AG10803 (cell line): ENCODE measurements around the gene ELOVL2.

Experiments used
- DNase-seq: peaks from one replicate; pipeline ENCODE4 v3.0.0; 2010; ENCODE audit warnings: low read depth
- H3K4me3 ChIP-seq: 2 replicates; pipeline ENCODE4 v1.5.1; 2011; ENCODE audit warnings: mild to moderate bottlenecking, low read length, control low read depth
- CTCF ChIP-seq: conservative IDR thresholded peaks from 2 replicates; pipeline ENCODE4 v1.5.1; 2011; ENCODE audit warnings: mild to moderate bottlenecking, low read length, control low read depth, inconsistent platforms

Gene ELOVL2

GRCh38 chr6:11067348-11067747 is 23.2 kb upstream of the ELOVL2 start:
- TF ChIP-seq CTCF, result no peak
- DNase-seq, result no peak
- H3K4me3 ChIP-seq, result no peak overlapping the region

DNA sequence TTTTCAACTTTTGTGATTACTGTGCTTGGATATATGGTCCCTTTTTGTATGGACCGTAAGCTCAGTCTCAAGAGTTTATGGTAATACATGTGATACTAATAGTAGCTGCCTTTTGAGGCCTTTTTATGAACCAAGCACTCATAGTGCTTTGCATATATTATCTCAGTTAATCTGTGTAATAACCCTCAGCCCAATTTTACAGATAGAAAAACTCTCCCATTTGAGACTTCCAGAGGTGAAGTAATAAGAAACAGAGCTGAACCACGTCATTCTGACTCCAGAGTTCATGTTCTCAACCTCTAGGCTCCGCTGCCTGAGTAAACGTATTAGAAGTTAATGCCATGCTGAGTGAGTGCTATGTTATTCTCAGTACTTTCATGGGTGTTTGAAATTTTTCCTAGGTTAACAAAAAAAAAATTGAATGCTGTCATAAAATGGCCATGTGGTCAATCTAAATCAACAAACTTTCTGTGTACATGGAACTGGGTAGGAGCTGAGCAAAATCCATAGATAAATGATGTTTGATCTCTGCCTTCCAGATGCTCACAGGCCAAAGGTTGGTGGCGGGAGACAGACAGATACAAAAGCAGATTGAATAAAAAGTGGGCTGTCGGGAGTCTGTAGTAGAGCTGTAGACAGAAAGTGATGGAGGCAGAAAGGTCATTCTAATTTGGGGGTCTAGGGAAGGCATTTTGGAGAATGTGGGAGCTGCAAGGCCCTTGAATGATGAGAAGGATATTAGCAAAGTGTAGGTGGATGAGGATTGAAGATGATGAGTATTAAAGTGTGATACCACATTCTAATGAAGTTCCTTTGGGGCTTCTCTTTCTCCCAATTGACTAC is 22.6 kb upstream of the ELOVL2 start:
- no peak overlapping the region for H3K4me3 ChIP-seq
- DNase-seq, result no peak
- TF ChIP-seq CTCF, result no peak

- DNase-seq, result no peak
- no peak overlapping the region for H3K4me3 ChIP-seq
- no peak for TF ChIP-seq CTCF
These were observed 21.5 kb upstream of the ELOVL2 start for GRCh38 chr6:11065436-11066202.

DNA sequence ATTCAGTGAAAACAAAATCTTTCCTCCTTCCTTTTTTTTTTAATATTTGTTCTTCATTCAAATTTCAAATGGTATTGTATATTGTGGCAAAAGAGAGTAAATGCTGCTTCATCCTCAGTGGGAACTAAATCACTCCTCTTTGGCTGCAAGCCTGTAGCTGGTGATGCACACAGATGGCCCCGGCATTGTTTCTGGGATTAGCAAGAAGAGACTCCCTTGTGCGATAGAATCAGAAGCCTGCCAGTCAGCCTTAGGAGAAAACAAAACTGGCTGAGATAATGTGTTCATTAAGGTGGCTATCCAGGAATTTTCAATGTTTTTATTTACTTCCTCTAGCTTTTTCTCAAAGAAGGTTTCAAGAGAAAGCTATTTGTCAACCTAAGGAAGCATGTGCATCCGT is 20.7 kb upstream of the ELOVL2 start:
- no peak for DNase-seq
- no peak for TF ChIP-seq CTCF
- no peak overlapping the region for H3K4me3 ChIP-seq

DNA sequence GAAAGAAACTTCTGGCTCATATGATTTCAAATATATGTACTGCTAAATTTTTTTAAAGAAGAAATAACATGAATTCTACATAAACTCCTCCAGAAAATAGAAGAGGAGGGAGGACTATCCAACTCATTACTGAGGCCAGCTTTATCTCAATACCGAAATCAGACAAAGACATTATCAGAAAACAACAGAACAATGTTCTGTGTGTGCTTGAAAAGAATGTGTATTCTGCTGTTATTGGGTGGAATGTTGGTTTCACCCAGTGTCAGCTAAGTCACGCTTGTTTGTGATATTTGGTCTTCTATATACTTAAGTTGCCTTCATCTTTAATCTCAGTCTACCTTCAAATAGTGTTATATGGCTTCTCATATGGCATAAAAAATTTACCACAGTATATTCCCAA is 18.6 kb upstream of the ELOVL2 start:
- no peak overlapping the region for H3K4me3 ChIP-seq
- no peak for TF ChIP-seq CTCF
- DNase-seq, result no peak

DNA sequence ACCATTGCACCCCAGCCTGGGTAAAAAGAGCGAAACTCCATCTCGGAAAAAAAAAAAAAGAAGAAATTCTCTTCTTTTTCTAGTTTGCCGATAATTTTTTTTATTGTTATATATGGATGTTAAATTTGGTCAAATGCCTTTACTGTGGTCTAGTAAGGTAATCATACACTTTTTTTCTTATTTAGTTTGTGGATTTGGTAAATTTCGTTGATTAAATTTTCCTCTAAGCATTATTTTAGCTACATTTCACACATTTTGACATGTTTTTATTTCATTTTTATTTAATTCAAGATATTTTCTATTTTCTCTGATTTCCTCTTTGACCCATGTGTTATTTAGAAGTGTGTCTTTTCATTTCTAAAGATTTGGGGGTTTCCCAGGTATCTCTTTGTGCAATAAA is 18.0 kb upstream of the ELOVL2 start:
- H3K4me3 ChIP-seq, result no peak overlapping the region
- TF ChIP-seq CTCF, result no peak
- DNase-seq, result no peak

- DNase-seq, result no peak
- no peak for TF ChIP-seq CTCF
- no peak overlapping the region for H3K4me3 ChIP-seq
These were observed 14.3 kb upstream of the ELOVL2 start for GRCh38 chr6:11058406-11058805.
